ENCODE results near the gene MGAT4A.

The MGAT4A gene

DNA sequence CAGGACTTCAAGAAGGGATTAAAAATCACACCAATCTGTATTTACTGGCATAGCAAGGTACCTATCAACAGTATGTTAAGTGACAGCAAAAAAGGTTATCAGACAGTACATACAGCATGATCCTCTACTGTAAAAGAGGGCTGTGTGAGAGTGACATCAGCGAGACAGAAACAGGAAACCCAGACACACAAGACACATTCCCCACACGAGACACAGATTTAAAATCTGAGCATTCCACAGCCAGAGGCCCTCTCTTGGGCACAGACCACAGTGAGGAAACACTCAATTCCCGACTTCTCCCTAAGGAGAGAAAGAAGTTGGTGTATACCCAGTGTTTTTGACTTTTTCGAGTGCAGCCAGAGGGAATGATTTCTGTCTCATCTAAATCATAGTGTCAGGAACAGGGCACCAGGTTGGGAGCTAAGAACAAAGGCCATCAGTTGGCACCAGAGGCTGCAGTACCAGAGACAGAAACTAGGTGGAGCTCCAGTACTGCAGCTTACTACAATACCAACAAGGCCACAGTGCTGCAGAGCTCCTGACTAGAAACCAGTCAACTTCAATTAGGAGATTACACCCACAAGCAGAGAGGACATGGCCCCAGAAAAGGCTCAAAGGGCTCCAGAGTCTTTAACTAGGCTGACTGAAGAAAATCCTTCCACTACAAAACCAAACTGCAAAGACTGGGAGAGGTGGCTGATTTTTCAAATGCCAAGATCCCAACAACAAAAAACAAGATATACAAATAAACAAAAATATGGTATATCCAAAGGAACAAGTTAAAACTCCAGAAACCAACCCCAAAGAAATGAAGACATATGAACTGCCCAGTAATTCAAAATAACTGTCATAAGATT is 81.6 kb downstream of the MGAT4A start:
- DNase-seq, result peak; percentile 77 to 82
- Mint-ChIP-seq H3K4me3 (peak overlapping the region; percentile 27 to 57), H3K9me3 (peaks cover 10 to 13% of the 10 kb centered on the region in 2 donors), H3K4me1 (peaks cover 58% of the 10 kb centered on the region), H3K27me3 (no peaks in the 10 kb centered on the region), H3K27ac (peak overlapping the region; percentile 16 to 76)
- peak; percentile 99 for ATAC-seq

DNA sequence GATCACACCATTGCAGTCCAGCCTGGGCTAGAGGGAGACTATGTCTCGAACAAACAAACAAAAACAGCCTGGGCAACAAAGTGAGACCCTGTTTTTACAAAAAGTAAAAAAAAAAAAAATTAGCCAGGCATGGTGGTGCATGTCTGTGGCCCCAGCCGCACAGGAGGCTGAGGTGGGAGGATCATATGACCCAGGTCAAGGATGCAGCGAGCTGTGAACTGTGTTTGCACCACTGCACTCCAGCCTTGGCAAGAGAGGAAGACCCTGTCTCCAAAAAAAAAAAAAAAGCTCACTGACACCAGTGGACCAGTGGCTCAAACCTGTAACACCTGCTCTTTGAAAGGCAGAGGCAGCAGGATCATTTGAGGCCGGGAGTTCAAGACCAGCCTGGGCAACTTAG is 82.5 kb downstream of the MGAT4A start:
- Mint-ChIP-seq H3K4me1 (peaks cover 49% of the 10 kb centered on the region), H3K27ac (no peak overlapping the region), H3K9me3 (peaks cover 10 to 13% of the 10 kb centered on the region in 2 donors), H3K4me3 (no peak overlapping the region), H3K27me3 (no peaks in the 10 kb centered on the region)
- no peak for DNase-seq
- ATAC-seq, result no peak

DNA sequence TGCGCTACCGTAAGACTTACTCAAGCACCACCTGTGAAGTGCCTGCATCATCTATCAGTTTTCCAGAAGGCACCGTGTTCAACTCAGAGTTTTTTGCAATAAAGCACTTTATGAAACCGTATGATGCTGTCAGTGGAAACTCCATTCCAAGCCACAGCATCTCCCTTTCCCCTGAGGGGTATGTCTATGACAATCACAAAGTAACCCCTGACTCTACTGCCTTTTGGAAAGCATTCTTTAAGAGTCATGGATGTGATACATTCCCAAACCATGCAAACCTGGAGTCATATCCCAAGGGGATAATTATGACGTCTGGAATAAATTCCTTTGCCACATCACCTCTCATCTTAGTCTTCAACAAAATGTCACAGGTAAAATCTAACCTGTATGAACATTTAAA is 83.3 kb downstream of the MGAT4A start:
- Mint-ChIP-seq H3K4me3 (no peak overlapping the region), H3K27ac (no peak overlapping the region), H3K9me3 (peaks cover 10 to 13% of the 10 kb centered on the region in 2 donors), H3K4me1 (peaks cover 41% of the 10 kb centered on the region), H3K27me3 (no peaks in the 10 kb centered on the region)
- ATAC-seq, result no peak
- no peak for DNase-seq

DNA sequence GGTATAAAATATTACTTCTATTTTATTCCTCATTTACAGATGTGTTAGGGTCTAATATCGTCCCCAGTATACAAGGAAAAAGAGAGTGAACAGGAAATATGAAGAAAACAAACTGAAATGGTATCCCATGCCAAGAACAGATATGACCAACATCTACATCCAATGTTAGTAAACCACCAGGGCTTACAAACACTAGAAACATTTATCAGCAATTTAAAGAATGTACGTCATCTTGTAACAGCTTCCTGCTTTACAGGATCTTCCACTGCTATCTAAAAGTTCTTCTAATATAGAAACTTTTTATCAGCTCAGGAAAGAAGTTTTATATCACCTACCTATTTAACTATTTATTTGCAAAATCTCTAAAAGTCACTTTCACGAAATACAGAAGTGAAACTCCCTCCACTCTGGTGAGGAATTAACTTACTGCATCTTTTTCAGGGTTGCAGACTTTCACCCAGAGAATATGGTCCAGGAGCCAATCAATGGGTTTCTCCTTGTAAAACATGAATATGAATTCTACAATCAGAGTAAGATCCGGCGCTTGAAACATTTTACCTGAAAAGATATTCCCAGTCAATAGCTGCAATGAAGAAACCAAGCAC is 87.3 kb downstream of the MGAT4A start:
- H3K27me3 Mint-ChIP-seq, result no peaks in the 10 kb centered on the region

DNA sequence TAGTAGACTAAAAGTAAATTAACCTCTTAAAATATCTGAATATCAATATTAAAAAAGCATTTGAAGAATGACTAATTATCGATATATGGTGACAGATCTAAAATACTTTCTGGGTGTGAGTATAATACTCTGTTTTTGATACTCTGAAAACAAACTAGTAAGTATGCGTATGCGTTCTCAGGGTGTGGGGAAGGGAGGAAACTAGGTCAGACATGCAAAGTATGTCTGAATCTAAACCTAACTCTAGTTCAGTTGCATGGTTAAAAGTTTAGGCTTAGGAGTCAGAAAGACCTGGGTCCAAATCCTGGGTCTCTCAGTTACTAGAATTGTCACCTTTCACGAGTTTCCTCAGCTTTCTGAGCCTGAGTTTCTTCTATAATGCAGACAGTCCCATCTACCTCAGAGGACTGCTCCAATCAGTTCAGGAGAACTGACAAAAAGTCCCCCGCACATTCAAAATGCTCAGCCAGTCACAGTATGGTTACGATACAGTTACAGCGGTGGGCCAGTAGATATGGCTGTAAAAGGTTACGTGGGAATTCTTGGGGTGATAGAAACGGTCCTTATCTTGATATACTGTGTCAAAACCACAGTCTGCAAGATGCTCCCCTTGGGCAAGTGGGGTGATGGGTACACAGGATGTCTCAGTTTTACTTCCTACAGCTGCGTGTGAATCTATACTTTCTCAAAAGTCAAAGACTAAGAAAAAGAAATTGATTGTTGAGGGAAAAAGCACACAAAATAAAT is 93.4 kb downstream of the MGAT4A start:
- DNase-seq (peak in 1 of 2 donors; percentile 41), ATAC-seq (peak; percentile 92)
- Mint-ChIP-seq H3K9me3 (no peaks in the 10 kb centered on the region), H3K4me3 (peak overlapping the region; percentile 51 to 68), H3K27ac (peak overlapping the region; percentile 74 to 81), H3K4me1 (peaks cover 47% of the 10 kb centered on the region), H3K27me3 (no peaks in the 10 kb centered on the region)

More for the DNA sequence above, 87.3 kb downstream of the MGAT4A start:
- ATAC-seq, result no peak
- Mint-ChIP-seq H3K4me1 (peaks cover 9% of the 10 kb centered on the region), H3K27ac (no peak overlapping the region), H3K4me3 (no peak overlapping the region), H3K9me3 (no peaks in the 10 kb centered on the region)
- DNase-seq, result no peak

DNA sequence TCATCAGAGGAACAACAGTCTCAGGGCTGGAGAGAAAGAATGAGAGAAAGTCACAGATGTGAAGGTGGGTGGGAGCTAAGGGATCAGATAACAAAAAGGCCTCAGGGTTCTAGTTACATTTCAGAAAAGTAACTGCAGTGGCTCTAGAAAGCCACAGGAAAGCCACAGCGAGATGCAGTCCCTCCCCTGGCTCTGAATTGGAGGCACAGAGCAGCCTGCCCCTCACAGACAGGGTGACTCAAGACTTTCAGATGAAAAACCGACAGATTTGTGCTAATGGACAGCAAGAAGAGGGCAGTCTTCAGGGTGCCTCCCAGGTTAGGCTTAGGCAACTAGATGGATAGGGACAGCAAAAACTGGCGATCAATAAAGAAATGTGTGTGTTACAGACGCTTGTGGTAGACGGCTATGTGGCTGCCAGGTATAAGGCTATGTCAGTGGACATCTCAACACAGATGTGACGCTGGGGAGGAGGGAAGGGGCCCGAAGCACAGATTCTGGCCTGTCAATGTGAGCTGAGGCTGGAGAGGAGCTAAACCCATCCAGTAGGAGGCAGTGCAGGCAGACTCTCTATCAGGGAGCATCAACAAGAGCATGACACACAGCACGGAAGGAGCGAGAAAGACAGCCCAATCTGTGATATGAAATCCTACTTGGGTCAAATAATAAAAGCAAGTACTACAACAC is 96.4 kb downstream of the MGAT4A start:
- Mint-ChIP-seq H3K4me3 (peak overlapping the region; percentile 25 to 44), H3K9me3 (no peaks in the 10 kb centered on the region), H3K4me1 (peaks cover 48% of the 10 kb centered on the region), H3K27ac (peak overlapping the region; percentile 19 to 95), H3K27me3 (no peaks in the 10 kb centered on the region)
- ATAC-seq, result peak; percentile 65
- DNase-seq, result peak in 1 of 2 donors; percentile 48

DNA sequence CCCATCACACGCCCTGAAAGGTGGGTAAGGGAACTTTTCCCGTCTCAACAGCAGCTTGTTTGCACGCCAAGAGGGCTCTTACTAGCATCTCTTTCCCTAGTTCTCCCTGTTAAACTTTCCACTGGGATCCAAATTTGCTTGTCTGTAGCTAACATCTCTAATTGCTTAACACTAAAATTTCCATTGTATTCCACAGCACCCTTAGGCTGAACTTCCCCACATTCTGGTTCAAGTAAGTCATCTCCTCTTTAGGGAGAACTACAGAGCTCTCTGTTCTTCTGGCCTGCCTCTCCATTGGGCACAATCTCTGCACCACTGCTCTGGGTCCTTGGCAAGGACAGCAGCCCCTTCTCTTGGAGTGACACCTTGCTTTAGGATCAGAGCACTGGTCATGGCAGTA is 98.6 kb downstream of the MGAT4A start:
- no peak for ATAC-seq
- peak overlapping the region; percentile 5 to 60 for H3K27ac Mint-ChIP-seq
- no peak overlapping the region for H3K4me3 Mint-ChIP-seq
- no peak for DNase-seq
- H3K27me3 Mint-ChIP-seq, result no peaks in the 10 kb centered on the region
- peaks cover 37% of the 10 kb centered on the region for H3K4me1 Mint-ChIP-seq
- H3K9me3 Mint-ChIP-seq, result no peaks in the 10 kb centered on the region

DNA sequence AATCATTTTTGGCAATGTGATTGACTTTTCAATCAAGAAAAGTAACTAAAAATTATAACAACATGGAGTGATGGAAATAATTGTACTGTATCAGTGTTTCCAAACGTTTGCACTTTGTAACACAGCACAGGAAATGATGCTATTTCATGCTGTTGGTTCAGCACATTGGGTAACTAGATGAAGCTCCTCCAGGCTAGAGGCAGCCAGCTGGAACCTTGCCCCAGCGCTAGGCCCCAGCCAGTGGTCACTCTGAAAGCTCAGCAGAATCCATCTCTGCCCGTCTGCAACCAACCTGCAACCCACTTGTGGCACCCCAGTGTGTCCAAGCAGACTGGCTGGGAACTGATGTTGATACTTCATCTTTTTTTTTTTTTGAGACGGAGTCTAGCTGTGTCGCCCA is 107.3 kb downstream of the MGAT4A start:
- Mint-ChIP-seq H3K27ac (no peak overlapping the region), H3K9me3 (no peaks in the 10 kb centered on the region), H3K4me1 (peaks cover 38% of the 10 kb centered on the region), H3K4me3 (no peak overlapping the region), H3K27me3 (no peaks in the 10 kb centered on the region)
- ATAC-seq (no peak), DNase-seq (no peak)

DNA sequence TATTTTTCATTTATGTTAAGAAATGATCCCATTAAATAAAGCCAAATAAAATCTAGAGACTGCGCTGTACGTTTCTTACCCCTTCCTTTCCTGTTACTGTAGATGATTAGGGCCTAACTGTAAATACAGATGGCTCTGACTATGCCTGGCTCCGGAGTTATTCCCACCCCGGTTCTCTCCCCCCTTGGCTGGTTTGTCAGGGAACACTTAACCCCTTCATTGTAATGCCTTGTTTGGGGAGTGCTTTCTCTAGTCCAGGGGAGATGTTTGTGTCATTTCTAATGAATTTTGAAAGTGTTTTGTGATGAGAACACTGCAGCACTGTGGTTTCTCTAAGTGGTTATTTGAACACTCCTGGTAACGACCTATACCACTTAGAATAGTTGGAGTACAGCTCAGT is 113.8 kb downstream of the MGAT4A start:
- H3K9me3 Mint-ChIP-seq, result no peaks in the 10 kb centered on the region
- ATAC-seq (no peak), DNase-seq (no peak)
- H3K4me3 Mint-ChIP-seq, result no peak overlapping the region
- no peaks in the 10 kb centered on the region for H3K27me3 Mint-ChIP-seq
- peak overlapping the region in 1 of 2 donors; percentile 24 for H3K27ac Mint-ChIP-seq
- peaks cover 55% of the 10 kb centered on the region for H3K4me1 Mint-ChIP-seq

DNA sequence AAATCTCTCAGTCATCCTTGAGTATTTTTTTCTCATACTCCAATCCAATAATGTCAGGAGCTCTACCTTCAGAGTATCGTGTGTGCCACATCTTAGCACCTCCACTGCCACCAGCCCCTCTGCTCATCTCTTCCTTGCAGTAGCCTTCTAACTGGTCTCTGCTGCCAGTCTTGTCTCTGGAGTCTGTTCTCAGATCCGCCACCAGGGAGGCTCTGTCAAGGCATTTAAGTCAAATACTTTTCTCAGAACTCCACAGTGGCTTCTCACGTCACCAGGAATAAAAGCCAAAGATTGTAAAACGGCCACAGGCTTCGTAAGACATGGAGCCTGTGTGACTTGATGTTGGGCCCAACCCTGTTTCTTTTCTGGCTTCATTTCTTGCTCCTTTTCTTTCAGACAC is 115.5 kb downstream of the MGAT4A start:
- H3K27me3 Mint-ChIP-seq, result no peaks in the 10 kb centered on the region
- H3K9me3 Mint-ChIP-seq, result no peaks in the 10 kb centered on the region
- ATAC-seq (peak; percentile 46), DNase-seq (no peak)
- H3K27ac Mint-ChIP-seq, result peak overlapping the region; percentile 4 to 21
- peaks cover 55% of the 10 kb centered on the region for H3K4me1 Mint-ChIP-seq
- no peak overlapping the region for H3K4me3 Mint-ChIP-seq

DNA sequence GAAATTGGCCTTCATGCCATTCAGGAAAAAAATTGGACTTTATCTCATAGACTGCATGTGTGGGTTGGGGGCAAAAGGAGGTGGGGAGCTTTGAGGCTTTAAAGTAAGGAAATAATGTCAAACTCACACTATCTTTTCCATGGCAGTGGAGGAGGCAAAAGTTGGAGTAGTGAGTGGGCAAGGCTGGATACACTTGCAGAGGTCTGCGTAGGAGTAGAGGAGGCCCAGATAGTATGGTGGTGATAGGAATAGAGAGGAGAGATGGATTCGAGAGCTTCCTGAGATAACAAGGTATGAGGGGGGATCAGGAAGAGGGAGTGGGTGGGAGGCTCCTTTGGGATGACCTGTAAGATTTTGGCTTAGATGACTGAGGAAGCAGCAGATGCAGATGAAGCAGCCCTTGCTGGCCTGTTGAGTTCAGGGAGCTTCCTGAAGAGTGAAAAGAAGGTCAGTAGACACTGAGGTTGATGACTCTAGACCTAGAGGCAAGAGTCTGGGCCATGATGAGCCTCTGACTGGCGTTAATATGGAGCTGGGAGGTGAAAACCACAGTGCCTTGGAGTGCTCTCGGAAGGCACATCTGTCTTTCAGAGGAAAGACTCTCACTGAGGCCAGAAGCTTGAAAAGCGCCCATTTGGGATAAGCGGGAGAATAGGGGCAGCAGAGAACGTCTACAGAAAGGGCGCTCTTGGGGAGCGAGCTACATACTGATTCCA is 116.8 kb downstream of the MGAT4A start:
- peaks cover 59% of the 10 kb centered on the region for H3K4me1 Mint-ChIP-seq
- no peaks in the 10 kb centered on the region for H3K27me3 Mint-ChIP-seq
- no peak overlapping the region for H3K4me3 Mint-ChIP-seq
- no peak for DNase-seq
- no peaks in the 10 kb centered on the region for H3K9me3 Mint-ChIP-seq
- no peak for ATAC-seq
- no peak overlapping the region for H3K27ac Mint-ChIP-seq

DNA sequence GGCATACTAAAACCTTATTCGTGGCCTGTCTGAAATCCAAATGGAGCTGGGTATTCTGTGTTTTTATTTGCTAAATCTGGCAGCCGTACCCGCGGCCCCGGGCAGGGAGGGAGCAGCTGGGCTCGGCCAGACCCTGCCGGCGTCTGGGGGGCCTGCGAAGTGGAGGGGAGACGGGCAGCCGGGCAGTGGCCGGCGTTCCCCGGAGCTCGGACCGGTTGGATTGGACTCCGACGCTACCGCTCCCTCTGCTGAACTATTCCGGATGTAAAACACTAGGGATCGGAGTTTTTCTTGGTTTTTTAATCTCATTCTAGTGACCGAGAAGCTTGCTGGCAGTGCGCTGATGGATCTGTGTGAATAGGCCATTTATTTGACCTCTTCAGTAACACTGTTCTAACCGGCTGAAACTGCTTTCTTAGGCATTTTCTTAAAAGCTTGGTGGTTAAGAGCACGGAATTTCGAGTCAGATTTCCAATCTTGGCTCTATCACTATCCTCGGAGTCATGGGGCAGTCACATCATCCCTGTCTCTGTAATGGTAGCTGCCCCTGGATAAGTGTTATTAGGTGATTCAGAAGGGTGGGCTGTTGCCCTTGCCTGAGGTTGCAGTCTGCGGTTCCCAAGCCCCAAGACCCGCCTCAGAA is 121.8 kb downstream of the MGAT4A start:
- Mint-ChIP-seq H3K4me1 (peaks cover 67% of the 10 kb centered on the region), H3K4me3 (peak overlapping the region; percentile 89 to 92), H3K9me3 (no peaks in the 10 kb centered on the region), H3K27ac (peak overlapping the region; percentile 98), H3K27me3 (no peaks in the 10 kb centered on the region)
- DNase-seq, result peak in 1 of 2 donors; percentile 16
- peak; percentile 13 for ATAC-seq

DNA sequence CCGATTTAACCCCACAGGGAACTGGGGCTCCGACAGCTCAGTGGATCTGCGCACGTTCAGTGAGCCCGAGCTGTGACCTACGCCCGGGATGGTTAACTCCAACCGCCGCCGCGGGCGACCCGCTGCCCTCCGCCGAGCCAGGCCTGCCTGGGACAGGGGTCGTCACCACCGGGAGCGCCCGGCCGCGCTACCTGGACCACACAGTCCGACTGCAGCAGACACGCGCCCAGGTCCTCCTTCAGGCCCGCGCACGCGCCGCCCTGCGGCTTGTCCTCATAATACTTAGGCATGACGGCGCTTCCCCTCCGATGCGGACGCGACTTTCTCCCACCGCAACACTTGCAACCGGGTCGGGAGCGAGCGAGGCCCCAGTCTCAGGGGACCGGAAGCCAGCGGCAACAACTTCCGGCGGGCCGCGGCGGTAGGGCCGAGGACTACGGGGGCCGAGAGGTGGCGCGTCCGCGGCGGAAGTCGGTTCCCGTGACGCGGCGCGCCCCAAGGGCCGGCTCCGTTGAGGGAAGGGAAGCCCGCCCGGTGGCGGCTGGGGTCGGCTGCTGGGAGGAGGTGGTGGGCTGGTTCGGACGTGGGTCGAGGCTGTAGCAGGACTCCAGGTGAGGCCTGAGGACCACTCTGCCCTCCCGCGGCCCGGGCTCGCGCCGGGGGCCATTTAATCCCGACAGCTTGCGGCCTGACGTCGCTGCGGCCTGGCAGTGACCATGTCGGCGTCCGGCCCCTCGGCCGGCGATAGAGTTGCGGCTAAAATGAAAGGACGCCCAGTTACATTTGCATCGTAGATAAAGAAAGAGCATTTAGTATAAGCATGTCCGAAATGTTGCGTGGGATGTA is 122.6 kb downstream of the MGAT4A start, which contains the start of the genes COA5 and UNC50:
Gene COA5 (minus strand): TSS at position 397 of the 846 bp plus-strand sequence. CDS start 107 bp downstream, at position 290.
Gene UNC50 (plus strand): TSS at position 474 of the 846 bp plus-strand sequence. CDS start 1,171 bp downstream, outside the sequence.
- ATAC-seq (peak; percentile 96), DNase-seq (peak; percentile 91 to 95)
- Mint-ChIP-seq H3K4me1 (peaks cover 64% of the 10 kb centered on the region), H3K27ac (peak within 1 kb of the TSS; percentile 98), H3K27me3 (no peaks in the 10 kb centered on the region), H3K9me3 (no peaks in the 10 kb centered on the region), H3K4me3 (peak within 1 kb of the TSS; percentile 89 to 92)
